ENCODE measurements around the gene TIE1.

Gene TIE1

DNA sequence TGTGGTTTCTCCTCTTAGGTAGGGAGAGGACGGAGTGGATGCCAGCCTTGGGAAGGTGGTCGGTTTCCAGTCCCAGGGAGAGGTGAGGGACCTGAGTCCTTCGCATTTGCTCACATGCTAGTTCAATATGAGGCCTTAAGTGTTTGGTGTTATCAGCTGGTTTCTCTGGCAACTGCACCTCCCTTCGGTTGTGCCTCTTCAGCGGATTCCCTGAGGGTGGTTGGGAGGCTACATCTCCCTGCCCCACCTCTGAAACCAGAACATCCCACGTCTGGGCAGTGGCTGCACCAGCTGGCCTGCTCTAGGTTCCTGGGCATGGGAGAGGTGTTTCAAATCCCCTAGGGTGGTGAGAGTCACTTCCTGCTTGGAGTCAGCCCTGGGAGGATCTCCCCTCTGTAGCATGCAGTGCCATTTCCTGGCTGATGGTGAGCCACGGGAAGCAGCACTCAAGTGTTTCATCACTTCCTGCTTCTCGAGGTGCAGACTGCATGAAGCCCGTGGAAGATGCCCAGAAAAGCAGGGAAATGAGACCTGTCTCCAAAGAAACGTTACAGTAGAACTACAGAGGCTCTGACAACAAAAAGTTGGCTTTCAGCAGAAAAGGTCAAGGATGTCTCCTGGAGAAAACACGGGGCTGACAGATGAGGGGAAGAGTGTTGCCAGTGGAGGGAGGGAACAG, 26.5 kb upstream of the TIE1 start:
- peak; percentile 64 for DNase-seq

DNA sequence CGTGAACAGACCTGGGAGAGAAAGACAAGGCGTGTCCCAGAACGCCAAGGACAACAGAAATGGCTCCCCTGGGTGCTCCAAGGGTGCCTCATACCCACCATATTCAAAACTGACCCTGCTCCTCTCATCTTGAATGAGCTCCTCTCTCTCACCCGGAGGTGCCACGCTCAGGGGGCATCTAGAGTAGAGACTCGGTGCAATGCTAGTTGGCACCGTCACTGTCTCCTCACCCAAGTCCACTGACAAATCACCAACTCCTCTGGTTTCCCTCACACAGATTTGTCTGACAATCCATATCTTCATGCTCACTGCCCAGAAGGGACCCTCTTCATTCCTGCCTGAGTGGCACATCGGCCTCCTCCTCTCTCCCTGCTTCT, 26.0 kb upstream of the TIE1 start:
- DNase-seq = peak; percentile 24

DNA sequence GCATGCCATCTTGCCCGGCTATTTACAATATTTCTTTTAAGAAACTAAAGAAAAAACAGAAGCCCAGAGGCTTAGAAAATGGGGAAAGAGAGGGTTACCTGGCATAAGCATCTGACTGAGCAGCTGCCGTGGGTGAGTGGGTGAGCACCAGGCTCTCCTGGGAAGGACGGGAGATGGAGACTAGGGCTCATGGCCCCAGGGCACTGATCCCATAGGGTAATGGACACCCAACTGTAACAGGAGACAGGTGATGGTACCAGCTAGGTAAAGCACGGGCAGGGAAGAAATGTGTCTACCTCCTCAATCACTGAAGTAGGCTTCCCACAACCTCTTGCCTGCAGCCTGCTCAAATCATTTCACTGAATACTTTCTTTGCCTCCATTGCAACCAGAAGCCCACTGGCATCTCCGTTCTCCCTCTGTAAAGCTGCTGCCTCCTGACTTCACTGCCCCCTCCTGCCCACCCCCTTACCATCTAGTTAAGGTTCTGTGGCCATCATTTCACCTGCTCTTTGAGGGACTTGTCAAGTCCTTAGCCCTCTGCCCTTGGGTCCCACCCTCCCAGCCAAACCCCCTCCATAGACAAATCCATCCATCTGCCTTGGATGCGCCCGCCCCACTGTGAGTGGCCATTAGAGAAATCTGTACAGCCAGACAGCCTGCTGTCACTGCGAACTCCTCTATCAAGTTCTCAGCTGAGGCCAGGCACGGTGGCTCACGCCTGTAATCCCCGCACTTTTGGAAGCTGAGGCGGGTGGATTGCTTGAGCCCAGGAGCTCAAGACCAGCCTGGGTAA, 24.8 kb upstream of the TIE1 start:
- peak; percentile 31 for DNase-seq

DNA sequence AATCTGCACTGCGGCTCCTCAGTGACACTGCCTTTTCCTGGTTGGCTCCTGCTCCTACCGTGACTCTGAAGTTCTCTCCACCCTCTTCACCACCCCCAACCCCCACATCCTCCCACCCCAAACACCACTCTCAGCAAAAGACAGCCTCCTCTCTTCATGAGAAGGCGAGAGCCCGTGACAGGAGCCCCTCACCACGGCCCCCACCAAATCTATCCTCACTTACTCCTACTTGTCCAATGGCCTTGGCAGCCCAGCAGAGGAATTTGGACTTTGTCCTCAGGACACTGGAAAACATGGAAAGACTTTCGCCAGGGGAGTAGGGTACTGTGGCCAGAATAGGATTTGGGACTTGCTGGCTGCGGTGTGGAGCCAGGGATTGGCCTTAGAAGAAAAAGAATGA, 24.1 kb upstream of the TIE1 start:
- DNase-seq = peak; percentile 36

DNA sequence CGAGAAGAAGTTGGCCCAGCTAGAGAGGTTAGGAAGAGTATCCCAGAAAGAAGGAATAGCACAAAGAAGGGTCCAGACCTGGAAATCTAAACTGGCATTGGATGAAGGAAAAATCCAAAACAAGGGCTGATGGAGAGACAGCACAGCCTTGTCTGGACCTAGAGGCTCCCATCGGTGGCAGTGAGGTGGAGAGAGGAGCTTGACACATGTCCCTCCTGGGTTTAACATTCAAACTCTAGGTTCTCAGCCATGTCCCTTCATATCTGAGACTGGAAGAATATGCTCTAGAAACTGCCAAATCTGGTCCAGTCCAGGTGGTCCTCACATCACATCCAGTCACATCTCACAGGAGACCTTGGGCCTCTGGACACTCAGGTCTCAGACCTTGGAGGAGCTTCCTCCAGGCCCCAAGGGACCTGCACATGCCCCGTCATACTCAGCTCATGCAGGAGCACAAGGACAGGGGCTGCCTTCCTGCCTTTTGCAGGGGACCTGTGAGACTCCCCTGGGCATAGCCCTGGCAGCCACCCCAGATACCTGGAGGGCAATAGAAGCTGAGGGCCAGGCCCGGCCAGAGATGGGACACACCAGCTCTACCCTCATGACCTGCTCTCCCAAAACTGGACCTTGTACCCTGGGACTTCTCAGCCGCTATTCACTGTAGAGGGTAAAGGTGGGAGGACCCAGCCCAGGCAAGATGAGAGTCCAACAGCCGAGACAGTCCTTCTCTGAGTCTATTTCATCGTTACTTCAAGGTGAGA, 23.5 kb upstream of the TIE1 start:
- no peak for DNase-seq

DNA sequence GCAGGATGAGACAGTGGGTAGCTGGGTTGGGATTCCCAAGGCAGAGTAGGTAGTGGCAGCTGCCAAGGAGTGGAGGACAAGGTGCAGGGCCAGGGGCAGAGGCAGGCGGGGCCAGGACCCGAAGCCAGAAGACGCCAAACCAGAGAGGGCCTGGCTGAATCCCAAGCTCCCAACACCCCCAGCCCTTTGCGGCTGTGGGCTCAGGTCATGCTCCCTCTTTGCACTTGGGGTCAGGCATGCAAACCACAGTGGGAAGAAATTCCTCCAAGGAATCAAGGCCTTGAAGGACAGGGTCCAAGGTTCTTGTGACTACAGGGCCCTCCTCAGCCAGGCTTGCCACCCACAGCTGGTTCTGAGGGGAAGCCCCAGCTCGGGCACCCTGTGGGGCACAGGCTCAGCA, 21.6 kb upstream of the TIE1 start:
- no peak for DNase-seq

DNA sequence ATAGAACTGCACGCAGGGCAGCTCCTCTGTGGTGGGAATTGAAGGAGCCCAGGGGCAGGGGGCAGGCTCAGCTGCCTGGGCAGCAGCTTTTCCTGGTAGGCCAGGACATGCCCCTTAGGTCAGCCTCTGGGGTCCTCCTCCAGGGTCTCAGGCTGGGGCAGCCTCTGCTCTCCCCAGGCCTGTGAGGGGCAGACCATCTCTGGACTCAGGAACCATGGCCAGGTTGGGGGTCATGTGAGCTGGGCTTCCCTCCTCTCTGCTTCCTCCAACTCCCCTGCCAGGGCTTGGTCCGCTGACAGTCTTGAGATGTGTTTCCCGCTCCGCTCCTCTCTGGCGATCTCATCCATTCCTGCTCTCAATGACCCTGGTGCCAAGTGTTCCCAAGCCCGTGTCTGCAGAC, 21.1 kb upstream of the TIE1 start:
- DNase-seq = no peak

DNA sequence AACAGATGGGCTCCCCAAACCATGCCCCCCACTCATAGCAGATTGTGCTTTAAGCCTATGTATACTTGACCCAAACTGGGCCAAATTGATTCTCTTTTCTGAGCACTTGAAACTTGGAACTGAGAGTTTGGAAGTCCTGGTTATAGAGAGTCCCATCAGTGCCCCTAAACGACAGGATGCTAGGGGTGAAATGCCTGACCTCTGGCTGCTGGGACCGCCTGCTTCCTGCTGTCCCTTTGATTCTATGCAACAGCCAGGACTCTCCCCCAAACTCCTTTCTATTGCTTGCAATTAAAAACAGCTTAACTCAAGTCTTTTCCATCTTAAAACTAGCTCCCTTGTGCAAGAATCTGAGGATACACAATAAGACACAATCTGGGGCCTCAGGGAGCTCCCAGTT, 20.1 kb upstream of the TIE1 start:
- no peak for DNase-seq

DNA sequence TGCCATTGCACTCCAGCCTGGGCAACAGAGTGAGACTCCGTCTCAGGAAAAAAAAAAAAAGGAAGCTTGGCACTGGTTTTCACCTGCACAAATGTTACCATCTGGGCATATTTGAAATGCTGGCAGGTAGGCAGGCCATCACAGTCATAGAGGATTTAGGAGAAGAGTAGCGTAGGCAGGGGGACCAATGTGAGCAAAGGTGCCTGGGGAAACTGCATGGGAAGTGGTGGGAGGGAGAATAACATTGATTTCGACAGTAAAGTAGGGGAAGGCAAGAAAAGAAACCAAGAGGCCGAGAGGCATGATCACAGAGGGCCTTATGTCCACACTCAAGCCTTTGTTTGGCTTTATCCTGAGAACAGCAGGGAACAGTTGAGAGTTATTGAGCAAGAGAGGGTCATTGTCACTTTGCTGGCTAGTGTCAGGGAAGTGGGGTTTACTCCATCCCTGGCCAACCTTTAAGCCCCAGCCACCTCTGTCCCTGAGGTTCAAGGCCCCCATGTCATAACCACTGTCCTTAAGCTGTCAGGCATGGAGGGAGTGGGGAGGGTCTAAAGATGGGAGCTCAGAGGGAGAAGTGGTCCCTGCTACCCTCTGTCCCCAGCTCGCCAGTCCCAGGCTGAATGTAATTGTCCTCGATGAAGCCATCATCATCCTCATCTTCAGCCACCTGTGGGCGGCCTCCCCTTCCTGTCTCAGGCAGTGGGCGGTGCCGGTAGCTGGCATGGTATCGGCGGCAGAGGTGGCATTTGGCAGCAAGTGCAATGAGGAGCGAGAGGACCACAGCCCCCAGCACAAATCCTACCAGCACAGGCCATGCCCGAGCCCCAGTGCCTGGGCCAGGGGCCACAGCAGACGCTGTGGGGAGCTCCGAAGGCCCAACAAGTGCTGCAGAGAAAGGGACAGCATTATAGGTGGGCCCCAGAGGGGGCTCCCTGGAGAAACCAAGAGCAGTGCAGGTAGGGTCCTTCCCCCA, 18.3 kb upstream of the TIE1 start:
- DNase-seq = no peak

DNA sequence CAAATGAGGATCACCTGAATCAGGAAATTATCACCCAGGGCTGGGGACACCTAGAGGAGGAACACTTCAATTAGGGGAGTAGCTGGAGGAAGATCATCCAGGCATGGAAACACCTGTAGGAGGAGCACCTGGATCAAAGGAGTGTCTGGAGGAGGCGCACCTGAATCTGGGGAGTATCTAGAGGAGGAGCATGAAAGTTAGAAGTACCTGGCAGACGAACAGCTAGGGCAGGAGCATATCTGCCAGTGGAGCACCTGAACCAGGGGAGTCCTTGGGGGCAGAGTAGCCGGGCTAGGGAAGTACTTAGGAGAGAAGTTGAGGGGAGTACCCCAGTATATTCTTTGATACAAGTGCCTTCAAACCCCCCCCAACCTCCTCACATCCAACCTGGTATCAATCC, 16.7 kb upstream of the TIE1 start:
- DNase-seq = no peak

DNA sequence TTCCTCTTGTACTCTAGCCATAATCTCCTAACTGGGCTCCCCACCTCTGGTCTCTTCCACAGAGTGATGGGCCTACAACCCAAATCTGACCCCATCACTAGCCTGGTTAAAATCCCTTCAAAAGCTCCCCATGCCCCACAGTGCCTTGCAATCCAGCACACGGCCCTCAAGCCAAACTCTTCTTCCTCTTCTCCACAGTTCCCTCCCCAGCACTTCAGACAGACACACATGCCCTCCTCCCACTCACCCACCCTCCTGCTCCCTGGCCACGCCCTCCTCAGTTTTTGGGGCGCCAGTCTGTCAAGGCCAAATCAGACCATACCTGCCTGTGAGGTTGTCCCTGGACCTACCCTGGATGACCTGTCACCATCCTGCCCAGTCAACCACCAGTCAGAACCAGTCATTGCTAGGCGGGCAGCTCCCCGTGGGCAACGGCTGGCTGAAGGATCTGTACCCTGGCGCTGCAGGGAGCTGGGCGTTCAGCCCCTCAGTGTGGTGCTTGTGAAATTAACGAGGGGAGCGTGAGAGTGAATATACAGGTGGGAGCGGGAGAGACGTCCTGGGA, 16.2 kb upstream of the TIE1 start:
- no peak for DNase-seq

DNA sequence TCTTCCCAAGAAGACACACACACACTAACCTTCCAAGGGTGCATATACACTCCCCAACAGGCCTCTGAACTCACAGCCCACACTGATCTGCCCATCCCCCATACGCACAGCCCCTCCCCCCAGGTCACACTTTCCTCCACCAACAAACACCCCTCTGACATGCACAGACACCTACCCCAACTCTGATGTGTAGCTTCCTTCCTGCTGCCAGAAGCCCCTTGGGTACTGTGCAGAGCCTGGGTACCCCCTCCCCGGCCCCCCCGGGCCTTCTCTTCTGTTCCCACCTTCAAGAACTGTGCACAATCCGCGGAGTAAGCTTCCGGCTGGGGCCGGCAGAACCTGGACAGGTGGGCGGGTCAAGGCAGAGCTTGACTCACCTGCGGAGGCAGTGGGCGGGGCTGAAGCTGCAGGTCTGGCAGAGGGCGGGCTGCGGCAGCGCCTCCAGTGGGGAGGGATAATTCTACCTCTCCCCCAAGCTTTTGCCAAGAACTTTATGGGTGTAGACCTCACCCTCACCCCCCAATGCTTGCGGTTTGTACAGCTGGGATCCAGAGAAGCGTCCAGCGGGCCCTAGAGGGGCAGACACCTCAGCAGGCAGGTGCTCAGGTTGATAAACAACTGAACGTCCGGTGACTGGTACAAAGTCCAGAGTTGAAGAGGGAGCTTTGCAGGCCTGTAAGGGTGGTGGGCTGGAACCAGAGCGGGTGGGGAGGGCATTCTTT, 15.4 kb upstream of the TIE1 start, which contains the start of gene C1orf210:
Gene C1orf210, minus strand, starts transcription at position 313 of the 722 bp plus-strand sequence. CDS start 2,311 bp downstream, outside the sequence.
- no peak for DNase-seq

DNA sequence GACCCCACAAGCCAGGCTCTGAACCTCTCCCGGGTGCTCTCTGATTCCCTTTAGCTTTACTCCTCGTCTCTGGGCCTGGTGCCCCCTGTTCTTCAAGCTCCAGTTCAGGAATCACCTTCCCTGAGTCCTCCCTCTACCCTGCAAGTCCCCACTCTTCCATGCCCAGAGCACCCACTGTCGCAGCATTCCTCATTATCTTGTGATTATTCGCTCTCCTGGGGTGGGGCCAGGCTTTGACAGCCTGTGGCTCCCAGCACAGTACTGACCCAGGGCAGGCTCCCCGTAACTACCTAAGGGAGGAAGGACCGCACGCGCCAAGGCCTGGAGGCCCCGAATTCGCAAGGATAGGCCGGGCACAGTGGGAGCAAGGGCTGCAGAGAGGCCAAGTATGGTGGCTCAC, 14.7 kb upstream of the TIE1 start:
- DNase-seq = no peak

DNA sequence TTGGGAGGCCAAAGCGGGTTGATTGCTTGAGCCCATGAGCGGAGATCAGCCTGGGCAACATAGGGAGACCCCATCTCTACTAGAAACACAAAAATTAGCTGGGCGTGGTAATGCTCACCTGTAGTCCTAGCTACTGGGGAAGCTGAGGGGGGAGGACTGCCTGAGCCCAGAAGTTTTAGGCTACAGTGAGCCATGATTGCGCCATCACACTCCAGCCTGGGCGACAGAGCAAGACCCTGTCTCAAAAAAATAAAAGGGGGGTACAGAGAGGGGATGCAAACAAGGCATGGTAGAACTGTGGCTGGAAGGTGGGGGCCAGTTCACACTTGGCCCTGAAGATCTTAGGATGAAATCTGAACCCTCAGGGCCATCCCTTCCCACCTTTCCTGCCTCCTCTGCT, 14.2 kb upstream of the TIE1 start:
- no peak for DNase-seq

DNA sequence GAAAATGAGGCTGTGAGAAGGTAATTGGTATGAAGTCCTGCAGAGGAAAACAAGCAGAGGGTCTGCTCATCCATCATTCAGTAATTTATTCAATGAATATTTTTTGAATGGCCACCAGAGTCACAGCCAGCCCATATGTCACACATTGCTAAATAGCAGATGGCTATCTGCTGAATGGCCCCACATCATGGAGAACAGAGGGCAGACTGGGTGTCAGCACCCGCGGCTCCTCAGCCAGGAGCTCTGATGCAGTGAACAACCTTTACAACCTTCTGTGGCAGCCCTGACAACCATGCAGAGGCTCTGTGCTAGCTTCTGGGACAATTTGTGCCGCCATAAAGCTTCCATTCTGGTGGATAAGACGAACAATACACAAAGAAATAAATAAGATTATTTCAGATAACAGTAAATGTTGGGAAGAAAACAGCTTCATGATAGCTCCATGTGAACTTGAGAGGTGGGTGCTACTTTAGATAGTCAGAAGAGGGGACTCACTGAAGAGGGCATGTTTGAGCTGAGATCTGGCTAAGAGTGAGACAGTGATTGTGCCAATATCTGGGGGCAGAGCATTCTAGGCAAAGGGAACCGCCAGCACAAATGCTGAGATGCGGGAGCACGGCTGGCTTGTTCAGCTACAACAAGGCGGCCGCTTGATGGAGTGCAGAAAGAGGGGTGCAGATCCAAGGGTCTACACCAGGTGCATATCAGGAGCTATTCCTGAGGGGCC, 12.6 kb upstream of the TIE1 start:
- no peak for DNase-seq

DNA sequence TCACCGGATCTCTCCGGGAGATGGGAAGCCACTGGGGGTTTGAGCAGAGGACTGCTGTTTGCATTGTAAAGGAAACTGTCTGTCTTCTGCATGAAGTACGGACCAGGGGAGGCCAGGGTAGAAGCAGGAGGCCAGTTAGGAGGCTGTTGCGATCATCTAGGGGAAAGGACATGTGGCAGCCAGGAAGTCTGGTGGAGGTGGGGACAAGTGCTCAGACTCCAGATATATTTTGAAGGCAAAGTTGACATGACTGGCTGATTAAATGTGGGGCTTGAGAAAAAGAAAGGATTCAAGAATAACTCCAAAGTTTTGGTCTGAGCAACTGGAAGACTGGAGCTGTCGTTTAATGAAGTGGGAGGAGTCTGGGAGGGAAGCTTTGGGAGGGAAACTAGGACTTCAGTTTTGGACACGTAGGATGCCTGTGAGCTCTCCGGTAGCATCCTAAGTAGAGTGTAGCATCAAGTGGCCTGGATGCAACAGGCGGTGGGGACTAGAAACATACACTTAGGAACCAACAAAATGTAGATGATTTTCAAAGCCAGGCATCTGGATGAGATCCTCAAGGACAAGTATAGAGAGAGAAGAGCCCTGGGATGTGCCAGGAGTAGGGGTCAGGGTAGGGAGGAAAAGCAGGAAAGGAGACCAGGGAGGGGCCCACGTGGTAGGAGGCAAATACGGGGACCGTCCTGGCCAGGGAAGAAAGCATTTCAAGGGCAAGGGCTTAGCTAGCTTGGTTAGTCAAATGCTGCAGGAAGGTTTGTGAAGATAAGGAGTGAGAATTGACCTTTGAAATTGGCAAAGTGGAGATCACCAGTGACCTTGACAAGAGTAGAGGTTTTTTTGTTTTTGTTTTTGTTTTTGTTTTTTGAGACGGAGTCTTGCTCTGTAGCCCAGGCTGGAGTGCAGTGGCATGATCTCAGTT, 11.7 kb upstream of the TIE1 start:
- no peak for DNase-seq

DNA sequence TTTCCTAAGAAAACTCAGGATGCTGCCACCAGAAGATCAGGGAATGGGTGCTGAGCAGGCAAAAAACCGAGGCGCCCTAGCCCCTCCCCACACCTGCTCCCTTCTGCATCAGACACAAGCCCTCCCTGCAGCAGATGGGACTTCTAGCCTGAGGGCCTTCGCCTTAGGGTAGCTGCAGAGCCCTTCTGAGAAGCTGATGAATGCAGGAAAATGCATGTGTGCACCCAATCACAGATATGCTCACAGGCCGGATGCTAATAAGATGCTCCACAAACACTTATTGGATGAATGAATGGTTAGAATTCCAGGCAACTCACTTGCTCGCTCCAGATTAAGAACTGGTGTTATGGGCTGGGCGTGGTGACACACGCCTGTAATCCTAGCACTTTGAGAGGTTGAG, 8.6 kb upstream of the TIE1 start:
- no peak for DNase-seq

DNA sequence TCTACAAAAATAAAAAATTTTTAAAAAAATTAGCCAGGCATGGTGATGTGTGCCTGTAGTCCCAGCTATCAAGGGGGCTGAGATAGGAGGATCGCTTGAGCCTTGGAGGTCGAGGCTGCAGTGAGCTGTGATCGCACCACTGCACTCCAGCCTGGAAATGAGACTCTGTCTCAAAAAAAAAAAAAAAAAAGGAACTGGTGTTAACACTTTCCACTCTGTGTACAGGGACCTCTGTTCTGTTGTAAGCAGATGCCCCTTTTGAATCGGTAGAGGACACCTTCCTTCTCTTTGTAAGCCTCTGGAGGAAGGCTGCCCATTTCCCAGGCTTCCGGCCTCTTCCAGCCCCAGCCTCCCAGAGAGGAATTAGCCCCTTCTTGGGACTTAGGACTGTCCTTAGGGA, 8.1 kb upstream of the TIE1 start:
- DNase-seq = no peak

DNA sequence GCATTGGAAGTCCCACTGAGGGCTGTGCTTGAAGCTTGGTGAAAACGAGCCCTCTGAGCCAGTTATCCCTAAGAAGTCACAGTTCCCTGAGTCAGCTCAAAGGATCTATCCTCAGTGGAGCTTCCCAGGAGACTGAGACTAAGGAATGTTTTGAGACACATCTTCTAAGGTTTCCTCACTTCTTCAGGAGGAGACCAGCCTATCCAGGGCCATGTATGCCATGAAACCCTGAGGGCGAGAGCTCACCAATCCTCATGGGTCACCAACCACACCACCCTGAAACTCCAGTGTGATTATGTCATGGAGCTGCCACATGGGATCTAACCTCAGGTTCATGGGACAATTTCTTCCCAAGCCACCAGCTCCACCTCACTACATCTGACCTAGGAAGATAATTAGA, 7.6 kb upstream of the TIE1 start:
- DNase-seq = no peak
